ENCODE measurements around the gene UXS1. TPM values are rescaled to one million over a fixed set of nuclear protein-coding genes. Genes with fewer than 3 reads are reported as not detected.

The UXS1 gene
- polyA plus RNA-seq, 1 donor from 2014 or later = 19.7 TPM

DNA sequence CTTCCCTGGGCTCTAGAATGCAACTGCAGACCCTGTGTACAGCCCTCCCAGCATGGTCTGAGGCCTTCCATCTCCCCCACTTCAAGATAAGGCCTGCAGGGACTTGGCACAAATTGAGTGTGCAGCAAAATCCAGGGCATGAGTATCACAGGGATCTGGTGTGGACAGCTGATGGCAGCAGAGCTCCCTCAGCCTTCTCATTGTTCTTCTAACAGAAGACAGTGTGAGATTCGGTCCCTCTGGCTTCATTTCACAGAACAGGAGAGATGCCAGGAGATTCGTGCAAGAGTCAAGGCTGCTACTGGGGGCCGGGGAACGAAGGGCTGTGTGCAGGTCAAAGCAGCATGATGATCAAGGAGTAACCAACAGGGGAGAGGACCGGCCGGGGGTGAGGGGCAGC lies 85.8 kb downstream of the UXS1 start:
- H3K27me3 Mint-ChIP-seq = no peaks in the 10 kb centered on the region
- H3K4me1 Mint-ChIP-seq = no peaks in the 10 kb centered on the region
- H3K4me3 Mint-ChIP-seq = no peak overlapping the region

DNA sequence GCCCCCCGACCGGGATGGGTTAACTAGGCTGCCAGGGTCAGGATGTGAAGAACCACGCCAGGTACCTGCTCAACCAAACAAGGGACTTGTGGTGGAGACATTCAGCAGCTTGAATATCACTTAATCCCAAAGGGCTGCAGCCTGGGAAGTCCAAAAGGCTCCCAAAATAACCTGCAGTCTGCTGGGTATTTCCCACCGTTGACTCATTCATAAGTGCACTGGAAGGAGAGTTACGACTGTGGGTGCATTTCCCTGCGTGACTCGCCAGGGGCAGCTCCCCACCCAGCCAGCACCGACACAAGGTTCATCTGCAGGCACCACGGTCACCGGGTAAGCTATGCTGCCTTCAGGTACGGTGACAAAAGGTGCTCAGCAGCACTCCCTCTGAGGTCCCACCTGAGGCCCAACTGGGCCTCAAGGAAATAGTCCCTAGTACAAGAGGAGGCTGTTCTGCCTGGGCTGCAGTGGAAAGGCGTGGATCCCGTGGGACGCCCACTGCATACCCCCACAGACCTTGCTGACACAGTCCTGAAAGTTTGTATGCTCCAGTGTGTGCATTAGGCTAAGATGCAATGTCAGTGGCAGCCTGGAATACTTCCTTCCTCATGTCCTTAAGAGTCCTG lies 86.5 kb downstream of the UXS1 start:
- H3K9me3 Mint-ChIP-seq = no peaks in the 10 kb centered on the region
- no peak overlapping the region for H3K4me3 Mint-ChIP-seq
- H3K27ac Mint-ChIP-seq = no peak overlapping the region

More for the DNA sequence above, 85.8 kb downstream of the UXS1 start:
- Mint-ChIP-seq H3K9me3 (no peaks in the 10 kb centered on the region), H3K36me3 (peaks cover 4% of the 10 kb centered on the region), H3K27ac (no peak overlapping the region)

DNA sequence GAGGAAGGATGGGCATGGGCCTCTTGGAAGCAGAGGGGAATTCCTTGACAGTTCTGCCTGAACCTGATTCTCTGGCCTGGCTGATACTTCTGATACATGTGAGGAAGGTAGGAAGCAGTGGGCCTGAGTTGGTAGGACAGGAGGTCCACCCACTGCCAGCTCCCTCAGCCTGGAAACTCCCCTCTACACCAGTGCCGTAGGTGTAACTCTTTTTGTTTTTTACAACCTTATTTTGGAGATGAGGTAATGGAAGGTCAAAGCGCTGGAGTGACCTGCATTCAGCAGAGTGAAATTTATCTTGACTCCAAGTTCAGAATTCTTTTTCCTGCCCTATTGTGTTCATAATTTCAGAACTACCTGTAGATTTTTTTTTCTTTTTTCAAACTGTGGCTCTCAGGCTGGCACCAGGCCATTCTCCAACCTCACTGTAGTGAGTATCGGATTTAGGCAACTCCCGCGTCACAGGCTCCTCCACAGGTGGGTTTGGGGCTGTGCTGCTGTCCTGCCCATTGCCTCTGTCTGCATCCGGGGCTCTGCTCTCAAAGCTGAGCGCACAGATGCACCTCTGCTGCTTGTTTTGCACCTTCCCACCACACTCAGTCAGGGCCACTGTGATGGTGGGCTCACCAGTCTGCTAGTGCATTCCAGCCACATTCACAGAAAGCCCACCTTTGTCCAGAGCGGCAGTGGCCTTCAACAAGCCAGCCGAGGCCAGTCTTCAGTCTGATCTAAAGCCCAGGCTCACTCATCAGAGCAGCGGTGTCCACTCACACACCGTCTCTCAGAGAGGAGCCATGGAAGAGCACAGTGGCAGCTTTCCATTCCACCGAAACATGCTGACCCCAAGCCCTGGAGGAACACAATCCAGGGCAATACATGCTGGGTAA lies 87.2 kb downstream of the UXS1 start:
- Mint-ChIP-seq H3K4me1 (no peaks in the 10 kb centered on the region), H3K27me3 (no peaks in the 10 kb centered on the region), H3K9me3 (no peaks in the 10 kb centered on the region), H3K36me3 (peaks cover 4% of the 10 kb centered on the region), H3K4me3 (no peak overlapping the region), H3K27ac (peak overlapping the region in 1 of 3 donors; percentile 31)

More for the DNA sequence above, 86.5 kb downstream of the UXS1 start:
- no peaks in the 10 kb centered on the region for H3K27me3 Mint-ChIP-seq
- H3K36me3 Mint-ChIP-seq = peaks cover 4% of the 10 kb centered on the region
- H3K4me1 Mint-ChIP-seq = no peaks in the 10 kb centered on the region

DNA sequence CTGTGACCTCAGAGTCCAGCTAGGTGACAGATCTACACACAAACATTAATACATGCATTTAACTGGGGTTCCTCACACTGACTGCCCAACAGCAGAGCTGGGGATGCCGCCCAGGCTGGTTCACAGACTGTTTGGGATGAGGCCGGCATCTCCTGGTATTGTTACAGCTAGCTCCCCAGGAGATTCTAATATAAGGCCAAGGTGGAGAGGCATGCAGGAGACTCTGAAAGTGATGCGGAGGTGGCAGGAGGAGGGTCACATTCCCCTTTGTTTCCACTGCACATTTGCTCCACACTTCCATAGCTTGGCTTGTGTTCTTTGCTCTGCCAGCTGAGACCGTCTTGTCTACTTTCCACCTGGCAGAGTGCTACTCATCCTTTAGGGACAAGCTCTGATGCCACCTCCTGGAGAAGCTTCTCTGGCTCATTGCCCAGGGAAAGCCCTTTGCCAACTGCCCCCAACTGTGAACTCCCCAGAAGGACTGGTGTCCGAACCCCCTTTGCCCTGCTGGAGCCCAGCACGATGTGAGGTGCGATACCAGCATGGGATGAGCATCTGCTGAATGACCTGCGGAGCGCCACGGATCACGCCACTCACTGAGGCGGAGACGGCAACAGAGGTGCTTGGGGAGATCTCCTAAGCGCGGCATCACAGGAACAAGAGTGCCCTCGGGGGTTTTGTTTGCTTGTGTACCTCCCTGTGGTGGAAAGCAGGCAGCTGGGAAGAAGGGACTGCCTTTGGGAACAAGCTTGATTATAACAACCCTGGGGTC lies 88.8 kb downstream of the UXS1 start:
- Mint-ChIP-seq H3K4me1 (no peaks in the 10 kb centered on the region), H3K4me3 (no peak overlapping the region), H3K9me3 (no peaks in the 10 kb centered on the region), H3K36me3 (no peaks in the 10 kb centered on the region), H3K27me3 (no peaks in the 10 kb centered on the region), H3K27ac (no peak overlapping the region)

DNA sequence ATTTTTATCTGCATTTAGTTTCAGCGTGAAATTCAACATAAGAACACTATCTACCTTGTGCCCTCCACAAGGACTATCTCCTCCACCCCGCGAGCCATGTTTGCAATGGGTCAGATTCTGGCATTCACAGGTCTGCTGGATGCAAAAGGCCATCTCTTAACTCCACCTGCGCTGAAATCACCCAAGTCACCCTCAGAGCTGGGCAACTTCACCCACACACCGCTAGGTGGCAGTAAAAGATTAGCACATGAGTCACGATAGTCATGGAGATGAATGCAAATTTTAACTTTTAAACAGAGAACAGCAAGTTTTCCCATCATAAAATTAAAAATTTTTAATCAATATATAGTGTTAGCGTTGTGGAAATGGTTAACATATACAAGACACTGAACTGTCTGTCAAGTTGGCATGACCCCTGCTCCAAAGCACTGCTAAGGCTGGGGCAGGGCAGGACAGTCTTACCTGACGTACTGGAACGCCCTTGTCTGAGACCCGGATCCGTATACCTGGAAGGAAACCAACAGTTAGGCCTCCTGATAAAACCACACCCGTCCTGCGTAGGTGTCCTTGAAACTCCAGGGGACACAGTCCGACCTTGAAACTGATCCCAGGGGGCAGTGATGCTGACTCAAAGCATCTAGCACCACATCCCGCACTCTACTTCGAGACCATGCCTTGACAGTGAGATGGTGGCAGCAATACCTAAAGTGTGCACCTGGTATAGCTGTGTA lies 89.6 kb downstream of the UXS1 start:
- H3K9me3 Mint-ChIP-seq = no peaks in the 10 kb centered on the region
- H3K36me3 Mint-ChIP-seq = no peaks in the 10 kb centered on the region
- peak overlapping the region in 1 of 4 donors; percentile 9 for H3K4me3 Mint-ChIP-seq
- no peaks in the 10 kb centered on the region for H3K27me3 Mint-ChIP-seq
- H3K27ac Mint-ChIP-seq = no peak overlapping the region
- no peaks in the 10 kb centered on the region for H3K4me1 Mint-ChIP-seq

DNA sequence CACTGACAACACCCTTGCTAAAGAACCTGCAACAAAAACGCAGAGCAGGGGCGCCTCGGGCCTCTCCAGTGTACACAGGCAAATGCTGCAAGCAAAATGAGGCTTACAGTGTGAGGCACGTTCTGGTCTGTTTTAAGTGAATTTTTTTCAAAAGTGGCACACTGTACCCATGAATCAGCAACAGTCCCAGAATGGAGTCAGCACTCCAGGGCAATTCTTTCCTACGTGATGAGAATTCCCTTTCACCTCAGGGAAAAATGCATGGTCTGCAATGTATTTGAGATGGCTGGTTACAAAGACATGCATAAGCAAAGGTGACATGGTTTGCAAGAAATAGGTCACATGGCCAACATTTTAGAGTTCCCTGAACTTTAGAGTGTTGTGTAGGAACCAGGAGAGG lies 94.4 kb downstream of the UXS1 start:
- Mint-ChIP-seq H3K4me3 (no peak overlapping the region), H3K27ac (no peak overlapping the region), H3K27me3 (no peaks in the 10 kb centered on the region), H3K9me3 (no peaks in the 10 kb centered on the region), H3K4me1 (peaks cover 0 to 8% (median 5%) of the 10 kb centered on the region in 3 donors), H3K36me3 (peaks cover 3% of the 10 kb centered on the region)

DNA sequence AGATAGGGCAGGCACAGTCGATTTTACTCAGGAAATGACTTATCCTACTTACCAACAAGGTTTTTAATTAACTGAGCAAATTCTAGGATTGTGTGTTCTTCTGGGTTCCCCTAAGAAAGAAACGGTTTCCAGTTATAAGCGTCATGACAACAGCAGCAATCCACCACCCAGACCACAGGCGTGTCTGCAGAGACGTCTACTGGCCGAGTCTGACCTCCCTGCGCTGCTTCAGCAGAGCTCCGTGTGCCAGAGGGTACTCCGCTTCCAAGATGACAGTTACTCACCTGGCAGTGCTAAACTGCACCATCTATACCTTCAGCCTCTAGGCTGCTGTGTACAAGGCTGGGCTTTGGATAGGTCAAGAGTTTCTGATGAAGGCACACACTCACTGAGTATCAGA lies 95.4 kb downstream of the UXS1 start:
- Mint-ChIP-seq H3K4me3 (no peak overlapping the region), H3K9me3 (no peaks in the 10 kb centered on the region), H3K27me3 (no peaks in the 10 kb centered on the region), H3K27ac (no peak overlapping the region), H3K36me3 (peaks cover 3% of the 10 kb centered on the region), H3K4me1 (peaks cover 0 to 12% (median 11%) of the 10 kb centered on the region in 3 donors)

DNA sequence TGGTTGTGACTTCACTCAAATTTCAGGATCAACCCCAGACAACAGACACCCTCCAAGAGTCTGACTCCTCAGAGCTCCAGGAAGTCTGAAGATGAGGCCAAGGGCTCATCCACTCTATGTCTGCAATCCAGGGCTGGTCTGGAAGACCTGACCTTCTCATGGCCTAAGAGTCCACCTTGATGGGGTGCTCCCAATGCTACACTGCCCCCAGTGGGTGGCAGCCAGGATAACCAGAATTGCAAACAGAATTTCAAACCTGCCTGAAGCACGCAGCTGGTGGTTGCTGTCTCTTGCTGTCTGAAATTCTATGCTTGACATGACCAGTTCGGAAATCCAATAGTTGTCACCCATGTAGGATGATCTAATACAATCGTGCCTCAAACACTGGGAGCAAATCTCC lies 96.0 kb downstream of the UXS1 start:
- no peak overlapping the region for H3K27ac Mint-ChIP-seq
- H3K27me3 Mint-ChIP-seq = no peaks in the 10 kb centered on the region
- H3K4me1 Mint-ChIP-seq = peaks cover 0 to 12% (median 11%) of the 10 kb centered on the region in 3 donors
- no peaks in the 10 kb centered on the region for H3K9me3 Mint-ChIP-seq
- H3K36me3 Mint-ChIP-seq = peaks cover 4% of the 10 kb centered on the region
- no peak overlapping the region for H3K4me3 Mint-ChIP-seq

DNA sequence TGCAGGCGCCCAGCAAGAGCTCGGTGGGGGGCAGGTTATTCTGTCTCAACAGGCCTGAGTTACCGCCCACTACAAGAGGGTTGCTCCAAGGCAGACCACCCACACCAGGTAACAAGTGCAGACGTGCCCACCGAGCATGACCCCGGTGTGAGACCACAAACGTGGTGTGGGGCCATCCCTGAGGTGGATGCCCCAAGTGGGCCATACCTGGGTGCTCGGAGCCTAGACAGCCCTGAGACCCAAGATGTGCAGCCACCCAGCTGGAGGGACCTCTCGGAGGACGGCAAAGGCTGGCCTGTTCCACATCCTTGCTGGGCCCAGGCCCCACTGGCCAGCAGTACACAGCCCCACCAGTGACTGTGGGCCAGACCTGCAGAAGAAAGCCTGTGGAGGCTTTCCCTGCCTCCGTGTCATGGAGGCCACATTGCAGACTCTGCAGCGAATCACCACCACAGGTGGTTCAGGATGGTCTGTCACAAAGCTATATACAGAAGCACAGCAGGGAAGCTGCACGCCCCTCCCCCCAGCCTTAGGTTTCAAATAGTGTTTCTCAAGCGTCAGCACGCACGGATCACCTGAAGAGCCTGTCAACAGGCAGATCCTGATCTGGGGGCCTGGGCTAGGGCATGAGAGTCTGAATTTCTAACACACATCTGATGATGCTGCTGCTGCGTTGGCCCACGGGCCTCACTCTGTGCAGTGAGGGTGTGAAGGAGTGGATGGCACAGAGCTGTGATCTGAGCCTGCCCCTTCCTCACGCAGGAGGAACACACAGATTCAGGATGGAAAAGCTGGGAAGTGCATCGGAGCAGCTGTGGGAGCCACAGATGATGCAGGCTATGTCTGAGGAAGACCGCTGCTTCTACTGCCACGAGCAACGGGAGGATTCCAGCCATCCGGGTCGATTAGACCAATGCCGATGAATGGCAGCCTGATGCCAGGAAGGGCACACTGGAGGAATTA lies 96.8 kb downstream of the UXS1 start:
- Mint-ChIP-seq H3K27ac (peak overlapping the region in 2 of 3 donors; percentile 55 to 65), H3K4me3 (no peak overlapping the region), H3K9me3 (no peaks in the 10 kb centered on the region), H3K36me3 (peaks cover 4% of the 10 kb centered on the region), H3K27me3 (no peaks in the 10 kb centered on the region), H3K4me1 (peaks cover 0 to 12% (median 11%) of the 10 kb centered on the region in 3 donors)

DNA sequence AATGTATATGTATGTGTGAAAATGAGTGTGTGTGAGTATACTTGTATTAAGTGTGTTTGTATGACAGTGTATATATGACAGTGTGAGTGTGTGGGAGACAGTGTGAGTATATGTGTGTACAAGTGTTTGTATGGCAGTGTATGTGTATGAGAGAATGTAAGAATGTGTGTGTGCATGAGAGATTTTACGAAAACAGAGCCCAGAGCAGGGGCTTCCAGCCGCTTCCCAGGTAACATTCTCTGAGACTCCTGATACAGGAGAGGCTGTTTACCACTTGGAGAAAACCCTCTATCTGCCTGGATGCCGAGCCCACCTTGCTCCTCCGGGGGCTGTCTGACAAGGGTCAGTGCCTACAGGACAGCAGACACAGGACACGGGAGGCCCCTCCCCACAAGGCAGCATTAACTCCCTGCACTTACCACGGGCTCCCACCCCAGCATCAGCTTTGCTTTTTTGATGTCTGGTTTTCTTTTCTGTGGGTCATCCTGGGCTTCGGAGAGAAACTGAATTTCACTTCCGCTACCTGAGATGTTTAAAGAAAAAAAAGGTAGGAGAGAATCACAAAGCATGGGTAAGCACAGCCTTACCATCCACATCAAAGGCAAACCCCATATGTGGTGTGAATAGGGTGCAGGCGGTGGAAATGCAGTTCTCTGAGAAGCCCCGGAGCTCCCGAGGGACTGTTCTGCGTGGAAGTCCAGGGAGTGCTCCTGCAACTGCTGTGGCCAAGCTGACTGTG lies 97.6 kb downstream of the UXS1 start:
- Mint-ChIP-seq H3K9me3 (no peaks in the 10 kb centered on the region), H3K36me3 (peaks cover 4% of the 10 kb centered on the region), H3K27me3 (no peaks in the 10 kb centered on the region), H3K4me1 (peaks cover 0 to 12% (median 11%) of the 10 kb centered on the region in 3 donors), H3K27ac (peak overlapping the region in 1 of 3 donors; percentile 18), H3K4me3 (peak overlapping the region in 3 of 4 donors; percentile 1 to 74 (median 57))

DNA sequence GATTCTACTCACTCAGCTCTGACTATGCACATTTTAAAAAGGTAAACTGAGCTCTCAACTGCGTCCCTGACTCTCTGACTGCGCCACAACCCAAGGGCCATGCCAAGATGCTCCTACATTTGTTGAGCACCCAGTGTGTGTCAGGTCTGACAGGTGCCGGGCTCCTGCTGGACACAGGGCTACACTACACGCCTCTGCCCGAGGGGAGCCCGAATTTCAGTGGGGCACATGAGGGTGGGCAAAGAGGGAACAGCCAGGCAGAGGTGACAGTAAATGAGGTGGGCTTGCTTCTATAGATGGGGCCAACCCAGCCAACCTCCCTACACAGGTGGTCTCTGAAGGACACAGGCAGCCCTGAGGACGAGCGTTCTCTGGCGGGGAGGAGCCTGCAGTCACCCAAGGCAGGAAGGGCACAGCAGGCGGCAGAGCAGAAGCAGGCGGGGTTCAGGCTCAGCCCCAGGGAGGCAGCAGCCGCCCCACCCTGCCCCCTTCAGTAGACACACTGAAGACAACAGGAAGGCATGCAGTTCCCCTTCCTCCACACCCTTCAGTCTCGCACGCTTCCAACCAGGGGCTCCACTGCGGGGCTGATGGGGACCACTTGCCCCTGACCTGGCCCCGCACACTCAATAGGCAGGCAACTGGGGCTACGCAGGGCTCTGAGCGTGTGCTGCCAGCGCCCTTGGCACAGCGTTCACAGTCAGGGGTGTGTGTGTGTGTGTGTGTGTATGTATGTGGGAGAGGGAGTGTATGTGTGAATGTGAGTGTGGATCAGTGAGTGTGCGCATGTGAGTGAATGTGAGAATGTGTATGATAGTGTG lies 98.4 kb downstream of the UXS1 start:
- Mint-ChIP-seq H3K27ac (peak overlapping the region in 2 of 3 donors; percentile 18 to 53), H3K36me3 (peaks cover 9% of the 10 kb centered on the region), H3K4me3 (peak overlapping the region in 3 of 4 donors; percentile 48 to 74 (median 57)), H3K27me3 (no peaks in the 10 kb centered on the region), H3K4me1 (peaks cover 0 to 12% (median 11%) of the 10 kb centered on the region in 3 donors), H3K9me3 (no peaks in the 10 kb centered on the region)

DNA sequence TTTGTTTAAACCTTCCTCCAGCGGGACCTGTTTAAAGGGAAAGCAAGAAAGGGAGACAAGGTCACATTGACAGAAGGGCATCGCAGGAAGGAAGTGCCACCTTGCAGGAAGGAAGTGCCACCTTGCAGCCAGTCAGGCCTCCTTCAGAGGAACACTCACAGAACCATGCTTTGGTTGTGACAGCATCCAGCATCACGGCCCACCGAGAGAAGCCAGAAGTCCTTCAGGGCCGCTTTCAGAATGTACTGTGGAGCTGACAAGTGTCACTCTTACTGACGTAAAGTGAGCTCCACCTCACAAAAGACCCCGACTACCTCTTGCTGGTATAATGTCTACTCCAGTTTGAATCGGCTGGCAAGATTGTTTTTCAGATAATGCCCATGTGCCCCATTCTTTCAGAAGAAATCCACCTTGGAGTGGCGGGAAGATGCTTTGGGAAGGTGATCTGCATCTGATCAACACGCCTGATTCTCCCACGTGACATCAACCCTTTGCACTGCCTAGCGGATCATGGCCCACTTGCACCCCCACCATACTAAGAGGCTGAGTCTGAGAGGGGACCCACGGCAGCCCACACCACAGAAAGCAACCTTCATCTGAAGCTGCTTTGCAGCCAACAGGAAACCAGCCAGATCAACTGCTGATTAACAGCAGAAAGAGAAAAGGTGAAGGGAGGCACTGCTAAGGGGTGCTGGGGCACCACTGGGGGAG lies 99.8 kb downstream of the UXS1 start:
- H3K36me3 Mint-ChIP-seq = peaks cover 9% of the 10 kb centered on the region
- peak overlapping the region in 2 of 3 donors; percentile 62 to 65 for H3K27ac Mint-ChIP-seq
- H3K27me3 Mint-ChIP-seq = no peaks in the 10 kb centered on the region
- peak overlapping the region in 2 of 4 donors; percentile 6 to 48 for H3K4me3 Mint-ChIP-seq
- peaks cover 0 to under 1% (median 0%) of the 10 kb centered on the region in 3 donors for H3K9me3 Mint-ChIP-seq
- peaks cover 0 to 12% (median 11%) of the 10 kb centered on the region in 3 donors for H3K4me1 Mint-ChIP-seq
